ENCODE results near the gene RALB. TPM values are rescaled to one million over a fixed set of nuclear protein-coding genes. Genes with fewer than 3 reads are reported as not detected.

Gene RALB
- total and polyA plus RNA-seq, 2 of the 4 experiments (the other 2 are of a cell fraction), result 53.6 to 54.7 TPM

DNA sequence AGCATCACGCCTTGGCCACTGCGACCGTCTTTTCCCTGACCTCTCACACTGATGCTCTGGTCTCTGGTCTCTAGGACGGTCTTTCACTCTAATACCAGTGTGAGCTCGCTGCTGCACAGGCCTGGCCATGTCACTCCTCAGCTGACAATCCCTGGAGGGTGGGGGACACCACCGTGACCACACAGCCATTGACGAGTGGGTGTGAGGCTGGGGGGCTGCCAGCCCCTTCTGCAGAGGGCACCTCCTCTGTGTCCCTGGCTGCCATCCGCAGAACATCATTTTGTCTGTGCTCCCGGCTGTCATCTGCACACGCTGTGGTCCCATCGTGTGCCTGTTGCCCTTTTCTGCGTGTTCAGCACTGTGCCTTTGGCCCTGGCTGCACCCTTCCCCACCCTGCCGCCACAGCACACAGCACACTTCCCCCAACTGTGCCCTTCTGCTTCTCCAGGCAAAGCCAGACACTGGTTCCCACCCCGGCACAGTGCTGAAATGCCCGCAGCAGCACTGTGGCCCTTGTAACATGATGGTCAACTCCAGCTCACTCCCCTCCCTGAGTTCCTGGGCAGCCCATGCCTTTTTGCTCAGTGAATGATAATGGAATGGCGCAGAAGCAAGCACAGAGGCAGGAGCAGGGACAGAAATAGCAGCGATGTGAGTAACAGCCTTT, 62.8 kb downstream of the RALB start:
- no peak overlapping the region for H3K4me3 ChIP-seq (ENCODE audit: insufficient read depth, low read depth, low read length)
- DNase-seq (no peak), ATAC-seq (ENCODE audit: low read depth) (no peak)
- H2AK9ac ChIP-seq (replicated peaks; ENCODE audit: low read depth, low read length, poor library complexity), result no peak overlapping the region
- BruUV-seq (replicated peaks), result no TSS peak
- no peak overlapping the region for H3K18ac ChIP-seq (ENCODE audit: low read depth, low read length)
- H4K5ac ChIP-seq (ENCODE audit: low read depth, low read length), result no peak overlapping the region
- H2AFZ ChIP-seq (replicated peaks; ENCODE audit: low read length, poor library complexity), result no peak overlapping the region
- no peak overlapping the region for H3K14ac ChIP-seq (replicated peaks; ENCODE audit: low read depth, low read length)
- no peak overlapping the region for H3K56ac ChIP-seq (ENCODE audit: extremely low read depth, insufficient read depth, low read length)
- H3K79me1 ChIP-seq (ENCODE audit: low read depth in 1 of 2, low read length in 2 of 2), result no peaks in the 10 kb centered on the region
- H3K9ac ChIP-seq (ENCODE audit: low read depth, low read length), result no peak overlapping the region
- H2BK15ac ChIP-seq (ENCODE audit: low read depth, low read length), result no peak overlapping the region
- H2BK20ac ChIP-seq (ENCODE audit: low read depth, low read length), result no peak overlapping the region
- H2BK120ac ChIP-seq (ENCODE audit: low read depth, low read length), result no peak overlapping the region
- TF ChIP-seq CHD1 (IDR thresholded peaks at IDR 0.05; ENCODE audit: low read depth, low read length) (no peak), POLR2A (IDR thresholded peaks at IDR 0.05; ENCODE audit: low read depth, low read length) (no peak), MXI1 (IDR thresholded peaks at IDR 0.05; ENCODE audit: borderline replicate concordance, low read depth, low read length) (no peak), FOS (IDR thresholded peaks at IDR 0.05; ENCODE audit: low read depth, low read length) (no peak), BHLHE40 (IDR thresholded peaks at IDR 0.05; ENCODE audit: low read depth, low read length) (no peak), RAD21 (IDR thresholded peaks at IDR 0.05; ENCODE audit: low read length) (no peak), RFX5 (IDR thresholded peaks at IDR 0.05; ENCODE audit: low read depth, low read length) (no peak), MAFK (IDR thresholded peaks at IDR 0.05; ENCODE audit: low read depth, low read length) (no peak), MAZ (IDR thresholded peaks at IDR 0.05; ENCODE audit: borderline replicate concordance, low read depth, low read length) (no peak)
- TF ChIP-seq, protein P1, sequence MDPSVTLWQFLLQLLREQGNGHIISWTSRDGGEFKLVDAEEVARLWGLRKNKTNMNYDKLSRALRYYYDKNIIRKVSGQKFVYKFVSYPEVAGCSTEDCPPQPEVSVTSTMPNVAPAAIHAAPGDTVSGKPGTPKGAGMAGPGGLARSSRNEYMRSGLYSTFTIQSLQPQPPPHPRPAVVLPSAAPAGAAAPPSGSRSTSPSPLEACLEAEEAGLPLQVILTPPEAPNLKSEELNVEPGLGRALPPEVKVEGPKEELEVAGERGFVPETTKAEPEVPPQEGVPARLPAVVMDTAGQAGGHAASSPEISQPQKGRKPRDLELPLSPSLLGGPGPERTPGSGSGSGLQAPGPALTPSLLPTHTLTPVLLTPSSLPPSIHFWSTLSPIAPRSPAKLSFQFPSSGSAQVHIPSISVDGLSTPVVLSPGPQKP (IDR thresholded peaks at IDR 0.05; ENCODE audit: borderline replicate concordance, low read depth, low read length), result no peak
- no peak overlapping the region for H3K4me2 ChIP-seq (ENCODE audit: low read depth, low read length)
- ChIA-PET POLR2A (ENCODE audit: unreplicated experiment) (no interaction called here), CTCF (no interaction called here)
- dilution Hi-C loops (cut with HindIII; ENCODE audit: low sequenced_read_pairs, unreplicated experiment), result no loop called here
- peaks cover 31% of the 10 kb centered on the region for H3K27me3 ChIP-seq (ENCODE audit: control insufficient read depth, insufficient read depth, low read length)
- no peak overlapping the region for H2AK5ac ChIP-seq (ENCODE audit: low read depth, low read length)
- H3K4me1 ChIP-seq (ENCODE audit: control insufficient read depth, insufficient read depth, low read length), result no peaks in the 10 kb centered on the region; the same call in 1 of the 2 replicates
- in situ Hi-C loops (cut with MboI; ENCODE audit: low sequenced_read_pairs), result no loop called here
- H4K20me1 ChIP-seq (ENCODE audit: insufficient read depth, low read length), result no peaks in the 10 kb centered on the region
- H3K4ac ChIP-seq (ENCODE audit: low read depth, low read length), result no peak overlapping the region
- H4K91ac ChIP-seq (ENCODE audit: insufficient read depth, low read depth, low read length), result no peak overlapping the region
- 84% methylated on average over 7 of the region's 17 CpGs; no CpG with 5 or more reads in 1 of the 2 experiments for WGBS, 2 experiments (ENCODE audit: extremely low coverage in 2 of 2, insufficient read length in 1 of 2)
- no peak overlapping the region for H4K8ac ChIP-seq (ENCODE audit: low read depth in 2 of 2, low read length in 2 of 2)
- H3K23ac ChIP-seq (ENCODE audit: low read depth, low read length), result no peak overlapping the region
- no peak overlapping the region for H2BK5ac ChIP-seq (ENCODE audit: low read depth, low read length, poor library complexity, severe bottlenecking)
- H3K36me3 ChIP-seq (ENCODE audit: control insufficient read depth, insufficient read depth, low read length), result no peaks in the 10 kb centered on the region
- no peak overlapping the region for H3K27ac ChIP-seq (ENCODE audit: insufficient read depth, low read length)
- intact Hi-C loops (cut with micrococcal nuclease), result no loop called here
- H3K9me3 ChIP-seq (ENCODE audit: control insufficient read depth, insufficient read depth, low read length), result no peaks in the 10 kb centered on the region
- H3K9me1 ChIP-seq (ENCODE audit: insufficient read depth, low read length), result no peaks in the 10 kb centered on the region
